GM19397 (cell line): Measurements from ENCODE around the gene YDJC.
"Not testable (repeated sequence)": the region's sequence is repeated elsewhere in the genome, so short reads cannot be mapped to it uniquely, and the experiment has no call there.

Experiments
- ATAC-seq: cut with Tn5 transposase; IDR thresholded peaks from one replicate; pipeline ENCODE4 v1.9.1; 2021; ENCODE audit warnings: mild to moderate bottlenecking, moderate library complexity; ENCODE audit not compliant: unreplicated experiment

Gene YDJC

GRCh38 chr22:21652010-21652546 is 22.3 kb upstream of the YDJC start:
- peak; percentile 87 for ATAC-seq

GRCh38 chr22:21651521-21652009 is 21.7 kb upstream of the YDJC start:
- ATAC-seq: no peak

- ATAC-seq: no peak
Observed at GRCh38 chr22:21650823-21651520, 21.1 kb upstream of the YDJC start.

- no peak for ATAC-seq
Observed at GRCh38 chr22:21650280-21650679, 20.5 kb upstream of the YDJC start.

DNA sequence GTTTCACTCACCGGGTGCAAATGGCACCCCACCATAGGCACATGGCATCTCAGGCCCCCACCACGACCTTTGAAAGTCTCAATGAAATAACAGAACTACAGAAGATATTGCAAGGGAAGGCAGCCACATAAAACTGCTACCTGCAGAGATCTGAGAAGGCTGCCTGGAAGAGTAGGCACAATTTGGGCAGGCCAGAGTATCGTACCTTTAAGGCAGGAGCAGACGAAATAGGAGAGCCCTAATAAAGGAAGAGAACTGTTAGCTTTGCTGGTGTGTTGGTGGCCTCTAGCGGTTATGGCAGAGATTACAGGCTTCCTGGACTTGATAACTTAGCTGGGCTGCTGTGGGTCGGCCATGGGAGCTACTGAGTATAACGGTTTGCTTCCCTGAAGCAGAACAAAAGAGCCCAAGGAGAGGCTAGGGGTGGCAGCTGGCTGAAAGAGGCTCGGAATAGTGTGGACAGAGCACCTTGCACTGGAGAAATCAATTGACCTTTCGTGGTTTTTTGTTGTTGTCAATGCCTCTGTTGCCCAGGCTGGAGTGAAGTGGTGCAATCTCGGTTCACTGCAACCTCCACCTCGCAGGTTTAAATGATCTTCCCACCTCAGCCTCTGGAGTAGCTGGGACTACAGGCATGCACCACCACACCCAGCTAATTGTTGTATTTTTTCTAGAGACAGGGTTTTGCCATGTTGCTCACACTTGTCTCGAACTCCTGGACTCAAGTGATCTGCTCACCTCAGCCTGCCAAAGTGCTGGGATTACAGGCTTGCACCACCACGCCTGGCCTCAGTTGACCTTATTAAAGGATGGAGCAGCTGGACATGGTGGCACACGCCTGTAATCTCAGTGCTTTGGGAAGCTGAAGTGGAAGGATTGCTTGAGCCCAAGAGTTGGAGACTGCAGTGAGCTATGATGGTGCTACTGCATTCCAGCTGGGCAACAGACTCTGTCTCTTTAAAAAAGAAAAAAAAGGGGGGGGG is 17.1 kb upstream of the YDJC start:
- ATAC-seq: no peak

DNA sequence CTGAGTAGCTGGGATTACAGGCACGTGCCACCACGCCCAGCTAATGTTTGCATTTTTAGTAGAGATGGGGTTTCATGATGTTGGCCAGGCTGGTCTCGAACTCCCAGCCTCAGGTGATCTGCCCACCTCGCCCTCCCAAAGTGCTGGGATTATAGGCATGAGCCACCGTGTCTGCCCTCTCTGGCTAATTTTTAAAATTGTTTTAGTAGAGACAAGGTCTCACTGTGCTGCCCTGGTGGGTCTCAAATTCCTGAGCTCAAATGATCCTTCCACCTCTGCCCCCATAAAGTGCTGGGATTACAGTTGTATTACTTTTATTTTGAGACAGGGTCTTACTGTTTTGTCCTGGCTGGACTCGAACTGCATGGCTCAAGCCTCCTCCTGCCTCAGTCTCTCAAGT is 15.7 kb upstream of the YDJC start:
- not testable (repeated sequence) for ATAC-seq

GRCh38 chr22:21643533-21644357 is 13.9 kb upstream of the YDJC start:
- no peak for ATAC-seq

DNA sequence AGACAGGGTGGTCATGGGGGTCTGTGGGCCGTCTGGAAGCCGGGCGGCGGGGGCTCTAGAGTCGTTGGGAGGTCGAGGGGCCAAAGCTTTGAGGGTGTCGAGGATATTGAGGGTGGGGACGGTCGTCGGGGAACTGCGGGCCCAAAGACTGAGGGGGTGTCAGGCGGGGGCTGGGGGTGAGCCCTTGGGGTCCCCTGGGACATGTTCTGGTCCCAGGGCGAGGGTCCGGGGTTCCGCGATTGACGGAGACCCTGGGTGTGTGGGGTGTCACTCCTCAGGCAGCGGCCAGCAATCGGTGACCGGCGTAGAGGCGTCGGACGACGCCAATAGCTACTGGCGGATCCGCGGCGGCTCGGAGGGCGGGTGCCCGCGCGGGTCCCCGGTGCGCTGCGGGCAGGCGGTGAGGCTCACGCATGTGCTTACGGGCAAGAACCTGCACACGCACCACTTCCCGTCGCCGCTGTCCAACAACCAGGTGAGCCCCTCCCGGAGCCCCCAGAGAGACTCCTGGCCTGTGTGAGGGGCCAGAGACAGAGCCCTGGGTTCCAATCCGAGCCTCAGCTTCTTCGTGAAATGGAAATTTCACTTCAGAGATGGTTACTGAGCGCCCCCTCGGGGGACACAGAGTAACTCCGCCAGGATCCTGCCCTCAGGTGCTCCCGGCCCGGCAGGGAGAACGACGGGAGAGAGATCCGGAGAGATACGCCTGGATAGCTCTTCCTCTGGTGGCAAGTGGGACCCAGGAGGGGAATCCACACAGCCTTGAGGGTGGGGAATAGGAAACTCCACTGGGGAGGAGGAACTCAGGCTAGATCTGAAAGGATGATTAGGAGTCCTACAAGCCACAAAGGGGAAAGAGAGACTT is 13.0 kb upstream of the YDJC start:
- ATAC-seq: no peak

- peak; percentile 91 for ATAC-seq
Observed at GRCh38 chr22:21641789-21642583, 12.2 kb upstream of the YDJC start, which contains the start of gene SDF2L1. Gene SDF2L1, plus strand, starts transcription at chr22:21642302. Its CDS starts 35 bp downstream, at chr22:21642337.

DNA sequence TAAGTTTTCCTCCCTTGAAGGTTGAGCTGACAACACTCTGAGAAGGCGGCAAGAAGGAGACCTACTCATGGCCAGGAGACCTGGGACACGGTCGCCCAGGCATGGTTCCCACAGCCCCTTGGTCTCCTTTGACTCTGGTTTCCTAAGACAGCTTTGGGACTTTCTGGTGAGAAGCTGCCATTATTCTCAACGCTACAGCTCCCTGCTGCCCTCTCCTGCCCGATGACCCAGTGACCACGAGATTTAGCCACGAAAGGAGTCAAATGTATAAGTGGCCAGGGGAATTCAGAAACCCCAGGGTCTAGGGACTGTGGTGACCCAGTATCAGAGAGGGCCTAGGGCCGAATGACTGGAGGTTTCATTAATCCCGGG is 11.6 kb upstream of the YDJC start:
- ATAC-seq: no peak

DNA sequence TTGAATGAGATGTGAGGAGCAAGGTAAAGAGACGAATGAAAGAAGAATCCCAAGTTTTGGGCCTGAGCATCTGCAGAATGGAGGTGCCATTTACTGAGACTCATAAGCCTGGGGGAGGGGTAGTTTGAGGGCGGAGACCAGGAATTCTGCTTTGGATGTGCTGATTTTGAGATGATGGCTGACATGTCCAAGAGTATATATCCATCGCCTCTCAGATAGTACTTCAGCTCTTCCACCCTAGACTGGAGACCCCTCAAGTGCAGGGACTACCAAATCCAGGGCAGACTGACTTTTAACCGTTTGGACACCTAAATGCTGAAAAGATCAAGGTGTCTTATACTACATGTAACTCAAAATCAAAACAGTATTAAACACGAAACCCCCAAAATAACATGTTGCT is 11.0 kb upstream of the YDJC start:
- ATAC-seq: no peak

DNA sequence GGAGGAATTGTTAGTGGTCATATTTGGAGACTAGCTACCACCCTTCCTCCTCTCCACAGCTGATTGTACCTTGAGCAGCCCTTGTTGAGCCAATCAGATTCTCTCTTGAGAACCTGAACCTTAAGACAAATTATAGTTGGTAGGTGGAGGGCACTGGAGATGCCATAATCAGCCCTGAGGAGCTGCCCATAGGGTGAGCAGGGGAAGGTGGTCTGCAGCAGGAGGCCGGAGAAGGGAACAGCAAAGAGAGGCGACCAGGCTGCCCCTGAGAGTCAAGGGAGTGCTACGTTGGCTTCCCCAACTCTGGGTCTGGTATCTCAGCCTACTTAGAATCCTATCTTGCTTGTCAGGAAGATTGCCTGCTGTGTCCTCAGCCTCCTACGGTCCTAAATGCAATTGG is 9.5 kb upstream of the YDJC start:
- ATAC-seq: no peak

- ATAC-seq: not testable (repeated sequence)
Observed at GRCh38 chr22:21637450-21637849, 7.6 kb upstream of the YDJC start.

GRCh38 chr22:21636629-21637218 is 6.9 kb upstream of the YDJC start:
- no peak for ATAC-seq

- ATAC-seq: no peak
Observed at GRCh38 chr22:21635771-21636510, 6.1 kb upstream of the YDJC start.

- ATAC-seq: no peak
Observed at GRCh38 chr22:21634844-21635243, 5.0 kb upstream of the YDJC start.

DNA sequence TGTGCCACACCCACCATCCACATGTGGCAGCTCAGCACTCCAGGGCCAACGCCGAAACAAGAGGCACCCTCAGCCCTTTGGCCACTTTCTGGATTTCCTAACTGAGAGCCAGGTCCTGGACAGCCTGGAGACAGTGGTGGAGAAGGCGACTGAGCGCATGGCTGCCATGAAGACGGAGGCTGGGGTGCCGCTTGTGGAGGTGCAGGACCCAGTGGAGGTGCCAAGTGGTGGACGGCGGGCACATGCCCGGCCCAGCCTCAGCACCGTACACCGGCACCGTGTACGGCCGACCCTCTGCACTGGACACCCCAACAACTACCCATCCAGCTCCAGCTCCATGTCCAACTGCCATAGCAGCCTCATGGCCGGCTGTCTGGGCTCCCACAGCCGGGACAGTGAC is 4.3 kb upstream of the YDJC start:
- no peak for ATAC-seq

GRCh38 chr22:21633481-21633880 is 3.7 kb upstream of the YDJC start:
- no peak for ATAC-seq
